Nephron (organoid): Measurements from ENCODE around the gene SLC38A10.
A peak's percentile ranks its signal among the peaks of the same experiment; 100 is the strongest.

Experiments used
- H3K27ac Mint-ChIP-seq, 3 experiments: 2 replicates each; pipeline ENCODE4 v1.8.0; 2020; ENCODE audit warnings: mixed read lengths in 3 of 3, mild to moderate bottlenecking in 2 of 3, moderate library complexity in 1 of 3
- H3K27me3 Mint-ChIP-seq: 2 replicates; pipeline ENCODE4 v1.8.0; 2021; ENCODE audit warnings: low read depth, mild to moderate bottlenecking, moderate library complexity, mixed read lengths
- H3K36me3 Mint-ChIP-seq: 2 replicates; pipeline ENCODE4 v1.8.0; 2020; ENCODE audit warnings: low read depth, mixed read lengths
- H3K4me1 Mint-ChIP-seq: 2 replicates; pipeline ENCODE4 v1.8.0; 2020; ENCODE audit warnings: mixed read lengths
- H3K4me3 Mint-ChIP-seq, 3 experiments: 2 replicates each; pipeline ENCODE4 v1.8.0; 2020; ENCODE audit warnings: mild to moderate bottlenecking in 3 of 3, mixed read lengths in 3 of 3, moderate library complexity in 2 of 3
- H3K9me3 Mint-ChIP-seq: 2 replicates; pipeline ENCODE4 v1.8.0; 2020; ENCODE audit warnings: mixed read lengths
- CTCF ChIP-seq, 3 experiments: fragments of 200-600 bp; sonication (generic); IDR thresholded peaks; one replicate each; pipeline ENCODE4 v1.5.0; 2021; ENCODE audit warnings: antibody characterized with exemption in 3 of 3; ENCODE audit not compliant: unreplicated experiment in 3 of 3

Gene SLC38A10

GRCh38 chr17:81237591-81238489 lies 57.3 kb downstream of the SLC38A10 start:
- no peak for TF ChIP-seq CTCF (IDR thresholded peaks at IDR 0.05; ENCODE audit: unreplicated experiment in 3 of 3)
- Mint-ChIP-seq H3K27ac (no peak overlapping the region), H3K36me3 (peaks cover 9% of the 10 kb centered on the region), H3K4me3 (peak overlapping the region; percentile 89 to 97 (median 95)), H3K4me1 (peaks cover 16% of the 10 kb centered on the region), H3K9me3 (no peaks in the 10 kb centered on the region), H3K27me3 (no peaks in the 10 kb centered on the region)

- Mint-ChIP-seq H3K27me3 (no peaks in the 10 kb centered on the region), H3K4me3 (peak overlapping the region in 2 of 3 experiments; percentile 59 to 89), H3K27ac (no peak overlapping the region), H3K4me1 (peaks cover 16% of the 10 kb centered on the region), H3K36me3 (peaks cover 9% of the 10 kb centered on the region), H3K9me3 (no peaks in the 10 kb centered on the region)
- no peak for TF ChIP-seq CTCF (IDR thresholded peaks at IDR 0.05; ENCODE audit: unreplicated experiment in 3 of 3)
Observed at GRCh38 chr17:81236784-81237183, 58.3 kb downstream of the SLC38A10 start.

DNA sequence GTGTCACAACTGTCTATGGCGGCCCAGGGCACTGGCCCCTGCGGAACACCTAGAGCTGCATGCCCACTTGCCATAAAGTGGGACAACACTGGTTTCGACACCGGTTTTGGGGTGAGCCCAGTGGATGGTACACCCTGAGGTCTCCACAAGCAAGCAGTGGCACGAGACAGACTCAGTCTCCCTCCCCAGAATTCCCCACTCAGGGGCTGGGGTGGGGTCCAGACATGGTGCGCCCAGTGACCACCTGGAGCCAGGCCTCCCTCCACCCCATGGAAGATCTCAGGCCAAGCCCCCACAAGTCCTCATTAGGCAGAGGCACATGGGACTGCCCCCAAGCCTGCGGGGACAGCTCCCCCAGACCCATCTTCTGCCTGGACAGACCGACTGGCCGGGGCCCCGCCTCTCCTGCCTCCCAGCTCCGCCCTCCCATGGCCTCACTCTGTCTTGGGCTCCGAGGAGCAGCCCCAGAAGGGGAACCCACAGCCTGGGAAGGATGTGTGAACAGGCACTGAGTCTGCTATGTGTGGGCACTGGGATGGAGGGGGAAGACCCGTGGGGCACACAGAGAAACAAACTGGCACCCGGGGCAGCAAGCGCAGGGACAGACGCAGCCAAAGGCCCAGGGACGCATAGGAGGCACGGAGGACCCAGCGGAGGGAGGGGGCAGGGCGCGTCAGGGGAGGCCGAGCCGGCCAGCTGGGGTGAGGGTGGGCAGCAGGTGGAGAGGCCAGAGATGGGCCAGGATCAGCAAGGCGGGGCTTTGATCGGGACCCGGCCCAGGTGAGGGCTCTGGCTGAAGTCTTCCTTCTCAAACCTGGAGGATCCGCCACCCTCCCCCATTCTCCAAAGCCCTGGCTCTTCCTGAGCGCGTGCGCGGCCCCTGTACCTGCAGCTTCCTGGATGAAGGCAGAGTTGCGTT lies 59.0 kb downstream of the SLC38A10 start:
- H3K36me3 Mint-ChIP-seq = peaks cover 10% of the 10 kb centered on the region
- H3K4me3 Mint-ChIP-seq = peak overlapping the region; percentile 56 to 68 (median 64)
- TF ChIP-seq CTCF (IDR thresholded peaks at IDR 0.05; ENCODE audit: unreplicated experiment in 3 of 3) = no peak
- peaks cover 16% of the 10 kb centered on the region for H3K4me1 Mint-ChIP-seq
- H3K27ac Mint-ChIP-seq = no peak overlapping the region
- H3K27me3 Mint-ChIP-seq = no peaks in the 10 kb centered on the region
- no peaks in the 10 kb centered on the region for H3K9me3 Mint-ChIP-seq

DNA sequence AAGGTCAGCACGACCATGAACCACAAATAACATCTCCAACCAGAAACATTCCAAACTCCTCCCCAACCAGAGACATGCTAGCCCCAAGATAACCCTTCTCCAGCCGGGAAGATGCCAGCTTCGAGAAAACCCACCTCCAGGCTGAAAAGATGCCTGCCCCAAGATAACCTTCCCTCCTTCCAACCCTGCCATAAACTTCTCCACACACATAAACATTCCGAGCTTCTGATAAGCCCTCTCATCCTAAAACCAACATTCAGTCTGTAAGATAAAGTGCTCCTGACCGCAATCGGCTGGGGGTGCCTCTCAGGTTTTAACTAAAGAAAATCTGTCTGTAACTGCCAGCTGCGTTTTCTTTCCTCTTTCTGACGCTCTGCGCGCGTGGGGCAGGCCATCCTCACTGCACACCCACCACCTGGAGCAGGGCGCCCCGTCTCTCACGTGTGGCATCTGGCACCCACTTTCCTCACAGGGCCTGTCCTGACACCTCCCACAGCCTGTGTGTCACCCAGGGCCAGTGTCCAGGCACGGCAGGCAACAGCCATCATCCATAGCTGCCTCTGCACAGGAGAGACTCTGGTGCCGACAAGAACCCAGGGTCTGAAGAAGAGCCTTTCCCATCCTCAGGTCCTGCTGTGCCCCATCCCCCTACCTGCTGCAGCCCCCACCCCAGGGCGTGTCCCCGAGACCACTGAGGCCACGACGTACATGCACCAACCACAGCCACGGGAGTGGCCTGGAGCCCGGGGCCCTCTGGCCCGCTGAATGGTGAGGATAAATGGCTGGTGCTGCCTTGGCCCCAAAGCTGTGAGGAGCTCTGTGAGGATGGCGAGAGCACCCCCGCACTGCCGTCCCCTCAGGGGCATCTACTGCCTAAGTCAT lies 59.9 kb downstream of the SLC38A10 start:
- Mint-ChIP-seq H3K27ac (no peak overlapping the region), H3K27me3 (no peaks in the 10 kb centered on the region), H3K36me3 (peaks cover 12% of the 10 kb centered on the region), H3K4me1 (peaks cover 11% of the 10 kb centered on the region), H3K9me3 (no peaks in the 10 kb centered on the region), H3K4me3 (peak overlapping the region; percentile 45 to 58 (median 49))
- no peak for TF ChIP-seq CTCF (IDR thresholded peaks at IDR 0.05; ENCODE audit: unreplicated experiment in 3 of 3)

GRCh38 chr17:81234506-81234855 lies 60.6 kb downstream of the SLC38A10 start:
- no peak for TF ChIP-seq CTCF (IDR thresholded peaks at IDR 0.05; ENCODE audit: unreplicated experiment in 3 of 3)
- Mint-ChIP-seq H3K9me3 (no peaks in the 10 kb centered on the region), H3K4me1 (peaks cover 11% of the 10 kb centered on the region), H3K4me3 (peak overlapping the region in 1 of 3 experiments; percentile 58), H3K27ac (no peak overlapping the region), H3K36me3 (peaks cover 19% of the 10 kb centered on the region), H3K27me3 (no peaks in the 10 kb centered on the region)
